T-helper 9 cell (primary cell): ENCODE results near the gene NDUFS2.
"Not testable (repeated sequence)": the region's sequence is repeated elsewhere in the genome, so short reads cannot be mapped to it uniquely, and the experiment has no call there.

Source experiments
- DNase-seq: peaks from one replicate; pipeline ENCODE4 v3.0.0-alpha.2; 2020

Gene NDUFS2

DNA sequence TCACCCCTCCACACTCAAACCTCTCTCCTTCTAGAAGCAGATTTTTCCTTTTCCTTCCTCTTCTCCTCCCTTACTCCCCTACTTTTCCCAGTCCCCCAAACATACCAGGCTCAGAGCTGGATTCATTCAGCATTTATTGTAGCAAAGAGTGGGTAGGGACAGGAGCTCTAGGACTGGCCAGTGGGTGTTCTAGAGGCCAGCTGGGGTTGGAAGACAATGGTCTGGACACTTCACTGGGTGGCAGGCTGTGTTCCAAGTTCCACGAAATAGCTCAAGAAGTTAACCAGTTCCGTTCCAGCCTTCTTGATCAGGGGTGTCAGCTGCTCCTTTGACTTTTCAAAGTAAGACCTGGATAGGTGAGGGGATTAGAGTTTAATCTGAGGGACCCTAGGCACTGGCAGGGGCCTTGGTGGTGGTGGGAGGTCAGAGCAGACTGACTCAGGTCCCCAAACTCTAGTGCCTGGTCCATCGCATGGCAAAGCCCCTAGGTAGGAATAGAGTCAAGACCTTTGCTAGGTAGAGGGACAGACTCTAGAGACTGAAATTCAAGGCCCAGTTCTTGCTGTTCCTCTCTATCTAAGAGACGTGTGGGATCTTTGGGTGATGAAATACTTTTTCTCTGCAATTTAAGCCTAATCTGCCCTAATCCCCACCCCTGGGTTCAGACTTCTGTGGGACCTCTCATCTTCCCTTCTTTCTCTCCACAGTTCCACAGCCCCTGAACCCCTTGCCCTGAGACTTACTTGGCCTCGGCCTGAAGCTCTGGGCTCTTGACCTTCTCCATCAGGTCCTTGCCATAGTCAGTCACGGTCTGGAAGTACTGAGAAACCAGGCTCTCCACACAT, 20.2 kb downstream of the NDUFS2 start:
- no peak for DNase-seq

GRCh38 chr1:161223805-161224694, 21.9 kb downstream of the NDUFS2 start:
- DNase-seq: no peak

DNA sequence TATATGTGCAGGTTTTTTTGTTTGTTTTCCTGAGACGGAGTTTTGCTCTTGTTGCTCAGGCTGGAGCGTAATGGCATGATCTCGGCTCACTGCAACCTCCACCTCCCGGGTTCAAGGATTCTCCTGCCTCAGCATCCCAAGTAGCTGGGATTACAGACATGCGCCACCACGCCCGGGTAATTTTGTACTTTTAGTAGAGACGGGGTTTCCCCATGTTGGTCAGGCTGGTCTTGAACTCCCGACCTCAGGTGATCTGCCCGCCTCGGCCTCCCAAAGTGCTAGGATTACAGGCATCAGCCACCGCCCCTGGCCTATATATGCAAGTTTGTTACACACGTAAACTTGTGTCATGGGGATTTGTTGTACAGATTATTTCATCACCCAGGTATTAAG, 22.5 kb downstream of the NDUFS2 start:
- DNase-seq: not testable (repeated sequence)

DNA sequence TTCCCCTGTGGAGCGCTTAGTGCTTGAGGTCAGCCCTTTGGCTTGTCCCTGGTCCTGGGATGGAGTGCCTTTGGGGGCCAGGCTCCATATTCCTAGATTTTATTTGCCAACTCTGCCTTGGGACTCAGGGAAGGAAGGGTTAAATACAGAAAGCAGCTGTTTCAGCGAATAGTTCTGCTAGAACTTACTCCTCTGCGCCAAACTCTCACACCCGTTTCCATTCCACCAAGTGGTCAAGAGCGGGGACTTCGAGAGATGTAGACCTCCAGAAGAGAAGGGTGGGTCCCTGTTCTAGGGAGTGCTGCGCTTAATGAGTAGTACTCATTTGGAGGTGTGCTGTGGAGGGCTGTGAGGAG, 23.0 kb downstream of the NDUFS2 start:
- no peak for DNase-seq

- DNase-seq: peak; percentile 75
Measured at GRCh38 chr1:161225534-161226319, 23.6 kb downstream of the NDUFS2 start, which contains the start of gene TOMM40L. TSS of gene TOMM40L (plus strand) at chr1:161226060. CDS start at chr1:161226490, 430 bp downstream.

DNA sequence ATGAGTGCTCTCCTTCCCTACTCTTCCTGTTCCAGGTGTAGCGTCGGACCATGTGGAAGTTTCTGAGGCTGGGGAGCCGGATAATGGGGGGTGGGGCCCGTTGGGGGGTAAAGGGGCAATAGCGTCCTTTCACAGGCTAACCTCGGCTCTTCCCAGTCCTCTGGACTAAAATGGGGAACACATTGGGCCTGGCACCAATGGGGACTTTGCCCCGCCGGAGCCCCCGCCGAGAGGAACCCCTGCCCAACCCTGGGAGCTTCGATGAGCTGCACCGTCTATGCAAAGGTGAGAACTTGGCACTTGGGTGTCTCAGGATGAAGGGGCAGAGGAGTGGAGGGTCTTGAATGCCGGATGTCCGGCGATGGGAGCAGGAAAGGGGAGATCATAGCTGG, 24.1 kb downstream of the NDUFS2 start:
- no peak for DNase-seq

- no peak for DNase-seq
Measured at GRCh38 chr1:161226759-161227158, 24.6 kb downstream of the NDUFS2 start.

- DNase-seq: peak; percentile 94
Measured at GRCh38 chr1:161227196-161227871, 25.2 kb downstream of the NDUFS2 start.

GRCh38 chr1:161228032-161228431, 25.9 kb downstream of the NDUFS2 start:
- DNase-seq: no peak

- DNase-seq: no peak
Measured at GRCh38 chr1:161229896-161230295, 27.7 kb downstream of the NDUFS2 start.

DNA sequence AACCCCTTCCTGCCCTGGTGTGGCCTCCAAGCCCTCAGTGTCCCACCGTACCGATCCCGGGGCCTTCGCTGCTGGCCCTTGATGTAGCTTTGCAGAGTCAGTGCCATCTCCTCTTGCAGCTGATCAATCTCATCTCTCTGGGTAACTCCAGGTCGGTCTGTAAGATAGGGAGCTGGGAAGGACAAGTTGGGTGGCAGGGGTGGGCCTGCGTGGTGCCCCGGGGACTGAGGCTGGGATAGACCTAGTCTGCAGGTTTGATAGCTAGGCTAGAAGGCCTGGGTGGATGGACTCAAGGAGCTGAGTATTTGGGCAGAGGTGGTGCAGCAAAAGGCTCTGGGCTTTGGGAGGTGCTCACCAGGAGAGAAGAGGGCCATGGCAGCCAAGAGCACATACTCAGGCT, 28.6 kb downstream of the NDUFS2 start:
- DNase-seq: no peak

DNA sequence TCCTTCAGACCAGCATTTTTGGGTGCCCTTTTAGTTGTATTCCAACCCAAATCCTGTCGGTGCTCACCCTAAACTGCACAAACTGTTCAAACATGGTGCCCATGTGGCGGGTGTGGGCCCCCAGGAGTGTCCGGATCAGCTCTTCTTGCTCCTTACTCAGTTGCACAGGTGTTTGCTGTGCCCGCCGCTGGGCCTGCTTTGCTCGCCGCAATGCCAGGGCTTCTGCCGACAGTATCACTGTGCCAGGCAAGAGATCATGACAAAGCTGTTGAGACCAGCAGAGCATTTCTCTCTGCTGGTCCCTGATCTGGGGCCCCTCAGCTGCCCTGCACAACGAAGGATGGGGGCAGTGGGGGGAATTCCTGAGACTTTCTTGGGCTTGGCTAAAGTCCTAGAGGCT, 30.9 kb downstream of the NDUFS2 start:
- no peak for DNase-seq

DNA sequence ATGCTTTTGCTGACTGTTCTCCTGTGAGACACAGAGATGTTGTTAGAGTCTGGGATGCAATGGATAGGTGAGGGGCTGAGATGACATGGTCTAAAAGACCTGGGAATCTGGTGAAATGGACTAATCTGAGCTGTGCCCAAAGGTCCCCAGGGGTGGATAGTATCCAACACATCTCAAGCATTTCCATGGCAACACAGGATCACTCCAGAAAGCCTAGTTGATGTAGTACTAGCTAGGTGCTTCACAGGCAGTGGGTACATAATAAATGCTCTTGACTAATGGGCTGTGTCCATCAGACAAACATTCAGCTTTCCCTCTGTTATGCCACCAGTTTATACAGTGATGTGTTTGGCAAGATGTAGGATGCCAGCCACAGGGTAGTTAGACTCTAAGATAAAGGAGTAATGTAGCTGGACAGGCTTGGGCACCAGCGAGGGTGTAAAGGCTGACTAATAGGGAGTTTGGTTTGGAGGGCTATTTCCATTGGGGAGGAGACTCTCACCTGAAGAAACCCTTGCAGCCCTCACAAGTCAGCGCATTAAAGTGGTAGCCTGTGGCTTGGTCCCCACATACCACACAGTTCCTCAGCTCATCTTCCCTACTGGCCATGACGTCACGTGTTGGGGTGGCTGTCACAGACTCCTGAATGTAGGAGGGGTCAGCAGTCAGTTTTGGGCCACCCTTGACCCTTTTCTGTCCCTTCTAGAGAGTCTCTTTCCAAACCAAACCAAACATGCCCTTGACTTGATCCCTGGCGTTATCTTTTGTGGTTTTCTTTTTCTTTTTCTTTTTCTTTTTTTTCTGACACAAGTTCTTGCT, 34.0 kb downstream of the NDUFS2 start:
- DNase-seq: no peak

DNA sequence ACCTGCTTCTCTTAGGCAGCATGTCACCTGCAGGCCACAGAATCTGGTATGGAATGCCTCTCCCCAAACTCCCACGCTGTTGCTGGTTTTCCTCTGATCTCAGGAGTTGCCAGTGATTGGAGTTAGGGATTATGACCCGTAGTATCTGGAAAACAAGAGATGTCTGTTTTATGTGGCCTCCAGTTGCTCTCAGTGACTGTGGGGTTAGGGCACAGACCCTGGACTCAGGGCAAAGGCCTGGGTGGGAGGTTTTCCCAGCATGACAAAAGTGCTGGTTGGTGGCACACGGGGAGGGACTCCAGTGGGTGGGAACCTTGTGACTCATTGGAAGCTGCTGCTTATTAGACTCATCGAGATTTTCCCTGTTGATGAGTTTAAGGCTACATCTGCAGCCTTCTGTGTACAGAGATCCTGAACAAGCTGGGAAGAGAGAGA, 35.9 kb downstream of the NDUFS2 start, which contains the start of gene NR1I3:
Gene NR1I3, minus strand, starts transcription at position 165 of the 435 bp plus-strand sequence. CDS start 1,638 bp downstream, outside the sequence.
- no peak for DNase-seq

GRCh38 chr1:161241682-161242081, 39.5 kb downstream of the NDUFS2 start:
- no peak for DNase-seq

GRCh38 chr1:161242313-161242712, 40.1 kb downstream of the NDUFS2 start:
- DNase-seq: no peak

GRCh38 chr1:161244888-161245287, 42.7 kb downstream of the NDUFS2 start:
- no peak for DNase-seq

DNA sequence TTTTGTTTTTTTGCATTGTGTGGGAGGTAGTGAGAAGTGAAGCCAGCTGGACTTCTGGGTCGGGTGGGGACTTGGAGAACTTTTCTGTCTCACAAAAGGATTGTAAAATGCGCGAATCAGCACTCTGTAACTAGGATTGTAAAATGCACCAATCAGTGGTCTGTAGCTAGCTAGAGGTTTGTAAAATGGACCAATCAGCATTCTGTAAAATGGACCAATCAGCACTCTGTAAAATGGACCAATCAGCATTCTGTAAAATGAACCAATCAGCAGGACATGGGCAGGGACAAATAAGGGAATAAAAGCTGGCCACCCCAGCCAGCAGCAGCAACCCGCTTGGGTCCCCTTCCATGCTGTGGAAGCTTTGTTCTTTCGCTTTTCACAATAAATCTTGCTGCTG, 47.9 kb downstream of the NDUFS2 start:
- DNase-seq: not testable (repeated sequence)

DNA sequence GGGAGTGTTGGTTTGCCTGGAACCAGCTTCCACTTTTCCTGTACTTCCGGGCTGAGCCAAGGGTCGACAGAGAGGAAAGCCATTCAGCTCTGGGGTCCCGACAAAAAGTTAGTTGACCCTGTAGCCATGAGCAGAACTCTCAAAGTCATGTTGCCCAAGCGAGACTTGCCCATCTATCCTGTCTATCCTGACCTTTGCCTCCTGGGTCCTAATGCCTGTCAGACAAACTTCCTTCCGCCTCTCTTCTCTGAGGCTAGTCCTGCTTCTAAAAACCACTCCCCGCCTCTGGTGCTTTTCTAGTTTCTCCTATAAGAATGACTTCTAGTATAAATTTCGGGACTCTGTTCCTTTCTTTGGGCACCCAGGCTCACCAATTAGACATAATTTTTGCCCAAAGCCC, 48.7 kb downstream of the NDUFS2 start:
- no peak for DNase-seq

DNA sequence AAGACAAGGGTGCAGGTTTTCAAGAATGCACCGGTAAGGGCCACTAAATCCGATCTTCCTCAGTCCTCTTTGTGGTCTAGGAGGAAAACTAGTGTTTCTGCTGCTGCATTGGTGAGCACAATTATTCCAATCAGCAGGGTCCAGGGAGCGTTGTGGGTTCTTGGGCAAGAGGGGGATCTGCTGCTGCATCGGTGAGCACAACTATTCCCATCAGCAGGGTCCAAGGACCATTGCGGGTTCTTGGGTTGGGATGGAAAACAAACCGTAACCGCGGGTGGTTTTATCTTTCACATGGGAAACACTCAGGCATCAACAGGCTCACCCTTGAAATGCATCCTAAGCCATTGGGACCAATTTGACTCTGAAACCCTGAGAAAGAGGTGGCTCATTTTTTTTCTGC, 49.4 kb downstream of the NDUFS2 start:
- DNase-seq: no peak

- not testable (repeated sequence) for DNase-seq
Measured at GRCh38 chr1:161255302-161255701, 53.1 kb downstream of the NDUFS2 start.
